H1 (cell line): ENCODE measurements around the gene SBF1. TPM values are rescaled to one million over a fixed set of nuclear protein-coding genes. Genes with fewer than 3 reads are reported as not detected.

Experiments used
- CBX5 ChIP-seq: fragments of 300-800, 300-1000 bp; sonication (generic); IDR thresholded peaks from 2 replicates; pipeline ENCODE4 v1.7.1; 2016; ENCODE audit warnings: antibody characterized with exemption, low read length, low read depth
- HDAC2 ChIP-seq, 2 experiments: fragments of 300-600 bp in 1 of 2; sonication (generic) in 1 of 2; IDR thresholded peaks; 2 replicates each; pipeline ENCODE4 v1.6.1; 2011 to 2012; ENCODE audit warnings: low read depth in 2 of 2, low read length in 2 of 2, mild to moderate bottlenecking in 2 of 2, moderate library complexity in 2 of 2, borderline replicate concordance in 1 of 2, inconsistent platforms in 1 of 2
- NANOG ChIP-seq: IDR thresholded peaks from 2 replicates; pipeline ENCODE4 v1.6.1; 2011; ENCODE audit warnings: low read length, low read depth, mild to moderate bottlenecking, inconsistent platforms; ENCODE audit not compliant: insufficient read depth, poor library complexity, severe bottlenecking
- POLR2A ChIP-seq, 2 experiments: IDR thresholded peaks; 1 replicate in 1 of 2; 2 replicates in 1 of 2; pipeline ENCODE4 v1.6.1; 2011; ENCODE audit warnings: low read depth in 2 of 2, low read length in 2 of 2, mild to moderate bottlenecking in 2 of 2; ENCODE audit errors: control extremely low read depth in 1 of 2
- SAP30 ChIP-seq: fragments of 300-600 bp; sonication (generic); IDR thresholded peaks from 2 replicates; pipeline ENCODE4 v1.7.1; 2012; ENCODE audit warnings: low read length, moderate library complexity, mild to moderate bottlenecking, inconsistent platforms; ENCODE audit not compliant: insufficient read depth, insufficient replicate concordance
- TBP ChIP-seq: IDR thresholded peaks from 2 replicates; pipeline ENCODE4 v1.6.1; 2011; ENCODE audit warnings: low read depth, low read length, improper control_type of control experiment
- TEAD4 ChIP-seq: IDR thresholded peaks from 2 replicates; pipeline ENCODE4 v1.6.1; 2012; ENCODE audit warnings: low read depth, low read length, inconsistent platforms, mixed read lengths
- polyA plus RNA-seq, 7 experiments: library from polyadenylated mRNA; depleted of rRNA in 3 of 7; stranded (reverse) in 5 of 7; unstranded in 2 of 7; fragments of >200 nt in 5 of 7; fragments of 200-250 nt in 2 of 7; gene quantifications; 1 replicate in 5 of 7; 2 replicates in 1 of 7; 4 replicates in 1 of 7; pipeline versions ENCODE4 v1.2.1 to v1.2.3, GENCODE V29; 2011 to 2013; ENCODE audit warnings: missing spikeins in 2 of 7, mixed read lengths in 2 of 7
- total RNA-seq: library from RNA; stranded (reverse); fragmentation: NEBNext Ultra II Directional; extraction: Animal tissue kit (Norgen Biotek cat#: 25700); gene quantifications from 2 replicates; pipeline ENCODE4 v1.2.1, GENCODE V29; 2021
- TF ChIP-seq, protein P1 (sequence below), 3 experiments: IDR thresholded peaks; 1 replicate in 2 of 3; 2 replicates in 1 of 3; pipeline versions ENCODE4 v1.5.1 to v1.6.1; 2011; ENCODE audit warnings: low read length in 3 of 3, mild to moderate bottlenecking in 3 of 3, inconsistent platforms in 2 of 3, low read depth in 1 of 3, moderate library complexity in 1 of 3; ENCODE audit not compliant: insufficient read depth in 1 of 3; ENCODE audit errors: control extremely low read depth in 1 of 3

The SBF1 gene
- total and polyA plus RNA-seq, 2 of the 8 experiments (the other 6 are each of a cell fraction or from before 2014, with no cell fraction given), result 29.1 to 71.5 TPM

DNA sequence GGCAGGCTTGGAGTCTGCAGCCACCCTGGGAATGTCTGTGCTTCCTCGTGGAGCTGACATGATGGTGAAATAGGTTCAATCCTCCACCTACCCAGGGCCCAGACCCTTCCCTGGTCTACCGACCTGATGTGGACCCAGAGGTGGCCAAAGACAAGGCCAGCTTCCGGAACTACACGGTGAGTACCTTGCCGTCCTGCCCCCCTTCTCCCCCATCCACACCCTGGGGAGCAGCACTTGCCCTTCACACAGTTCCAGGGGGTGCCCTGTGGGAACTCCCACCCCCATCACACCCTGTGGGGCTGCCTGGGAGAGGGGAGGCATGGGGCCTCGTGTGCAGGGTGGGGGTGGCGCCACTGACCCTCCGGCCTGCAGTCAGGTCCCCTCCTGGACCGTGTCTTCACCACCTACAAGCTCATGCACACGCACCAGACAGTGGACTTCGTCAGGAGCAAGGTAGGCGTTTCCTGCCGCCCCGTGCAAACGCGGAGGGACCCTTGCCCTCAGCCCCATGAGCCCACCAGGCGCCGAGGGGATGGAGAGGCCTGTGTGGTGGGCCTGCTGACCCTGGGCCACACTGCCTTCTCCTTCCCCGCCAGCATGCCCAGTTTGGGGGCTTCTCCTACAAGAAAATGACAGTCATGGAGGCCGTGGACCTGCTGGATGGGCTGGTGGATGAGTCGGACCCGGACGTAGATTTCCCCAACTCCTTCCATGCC is 12.6 kb upstream of the SBF1 start (continued):
- TF ChIP-seq, protein P1, sequence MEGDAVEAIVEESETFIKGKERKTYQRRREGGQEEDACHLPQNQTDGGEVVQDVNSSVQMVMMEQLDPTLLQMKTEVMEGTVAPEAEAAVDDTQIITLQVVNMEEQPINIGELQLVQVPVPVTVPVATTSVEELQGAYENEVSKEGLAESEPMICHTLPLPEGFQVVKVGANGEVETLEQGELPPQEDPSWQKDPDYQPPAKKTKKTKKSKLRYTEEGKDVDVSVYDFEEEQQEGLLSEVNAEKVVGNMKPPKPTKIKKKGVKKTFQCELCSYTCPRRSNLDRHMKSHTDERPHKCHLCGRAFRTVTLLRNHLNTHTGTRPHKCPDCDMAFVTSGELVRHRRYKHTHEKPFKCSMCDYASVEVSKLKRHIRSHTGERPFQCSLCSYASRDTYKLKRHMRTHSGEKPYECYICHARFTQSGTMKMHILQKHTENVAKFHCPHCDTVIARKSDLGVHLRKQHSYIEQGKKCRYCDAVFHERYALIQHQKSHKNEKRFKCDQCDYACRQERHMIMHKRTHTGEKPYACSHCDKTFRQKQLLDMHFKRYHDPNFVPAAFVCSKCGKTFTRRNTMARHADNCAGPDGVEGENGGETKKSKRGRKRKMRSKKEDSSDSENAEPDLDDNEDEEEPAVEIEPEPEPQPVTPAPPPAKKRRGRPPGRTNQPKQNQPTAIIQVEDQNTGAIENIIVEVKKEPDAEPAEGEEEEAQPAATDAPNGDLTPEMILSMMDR (IDR thresholded peaks at IDR 0.05; ENCODE audit: control extremely low read depth in 1 of 3, insufficient read depth in 1 of 3, low read depth in 1 of 3, low read length in 3 of 3), result no peak
- TF ChIP-seq SAP30, result no peak
- TF ChIP-seq HDAC2 (IDR thresholded peaks at IDR 0.05; ENCODE audit: borderline replicate concordance in 1 of 2, low read depth in 2 of 2, low read length in 2 of 2), result no peak
- no peak for TF ChIP-seq POLR2A (IDR thresholded peaks at IDR 0.05; ENCODE audit: control extremely low read depth in 1 of 2, low read depth in 2 of 2, low read length in 2 of 2)
- TF ChIP-seq CBX5, result no peak
- no peak for TF ChIP-seq TEAD4
- TF ChIP-seq NANOG, result no peak
- TF ChIP-seq TBP, result no peak
- TF ChIP-seq, all 59 proteins: peak for 0
